Measurements from ENCODE around the gene KREMEN1.

Gene KREMEN1

GRCh38 chr22:29194184-29194583 lies 121.3 kb downstream of the KREMEN1 start:
- peak; percentile 79 for DNase-seq

- DNase-seq = peak; percentile 98
Measured at GRCh38 chr22:29195118-29195963, 122.5 kb downstream of the KREMEN1 start.

- peak; percentile 38 for DNase-seq
Measured at GRCh38 chr22:29195964-29196666, 123.3 kb downstream of the KREMEN1 start.

GRCh38 chr22:29197096-29197495 lies 124.3 kb downstream of the KREMEN1 start:
- DNase-seq = no peak

- no peak for DNase-seq
Measured at GRCh38 chr22:29198240-29198639, 125.4 kb downstream of the KREMEN1 start.

GRCh38 chr22:29199702-29200400 lies 127.0 kb downstream of the KREMEN1 start:
- DNase-seq = no peak

- DNase-seq = no peak
Measured at GRCh38 chr22:29200901-29201300, 128.1 kb downstream of the KREMEN1 start.

GRCh38 chr22:29201782-29202181 lies 128.9 kb downstream of the KREMEN1 start:
- DNase-seq = no peak

GRCh38 chr22:29202212-29203192 lies 129.7 kb downstream of the KREMEN1 start:
- peak; percentile 97 for DNase-seq

GRCh38 chr22:29203488-29204454 lies 130.9 kb downstream of the KREMEN1 start:
- peak; percentile 66 for DNase-seq

- peak; percentile 42 for DNase-seq
Measured at GRCh38 chr22:29204455-29205183, 131.8 kb downstream of the KREMEN1 start.

- no peak for DNase-seq
Measured at GRCh38 chr22:29205252-29205593, 132.4 kb downstream of the KREMEN1 start.

GRCh38 chr22:29205594-29206371 lies 132.9 kb downstream of the KREMEN1 start, which contains the start of gene EMID1:
Gene EMID1, plus strand, starts transcription at chr22:29205896. Its CDS starts 143 bp downstream, at chr22:29206039.
- DNase-seq = peak; percentile 74

GRCh38 chr22:29206372-29207242 lies 133.8 kb downstream of the KREMEN1 start:
- peak; percentile 58 for DNase-seq

- no peak for DNase-seq
Measured at GRCh38 chr22:29207243-29207550, 134.4 kb downstream of the KREMEN1 start.

GRCh38 chr22:29207562-29208501 lies 135.0 kb downstream of the KREMEN1 start:
- DNase-seq = no peak

GRCh38 chr22:29208502-29208862 lies 135.6 kb downstream of the KREMEN1 start:
- DNase-seq = peak; percentile 58
